SK-N-MC (cell line): ENCODE data around the gene PXMP2.

Experiments
- DNase-seq: peaks from one replicate; pipeline ENCODE4 v3.0.0-alpha.2; 2011; ENCODE audit warnings: low read depth, low spot score
- H3K27ac ChIP-seq: fragments of 200-600 bp; sonication (generic); 2 replicates; pipeline ENCODE4 v1.5.1; 2016; ENCODE audit warnings: mixed run types
- H3K36me3 ChIP-seq: fragments of 200-600 bp; sonication (generic); 2 replicates; pipeline ENCODE4 v1.6.1; 2017; ENCODE audit warnings: antibody characterized with exemption, low read length, mixed read lengths; ENCODE audit not compliant: insufficient read depth
- H3K4me3 ChIP-seq: fragments of 200-600 bp; sonication (generic); 2 replicates; pipeline ENCODE4 v1.5.1; 2016
- H3K9ac ChIP-seq: fragments of 200-600 bp; sonication (generic); 2 replicates; pipeline ENCODE4 v1.8.0; 2017; ENCODE audit warnings: mixed run types, mixed read lengths; ENCODE audit not compliant: insufficient read length
- H3K9me3 ChIP-seq: fragments of 200-600 bp; sonication (generic); 2 replicates; pipeline ENCODE4 v1.6.1; 2017; ENCODE audit warnings: low read depth, mild to moderate bottlenecking, antibody characterized with exemption, low read length, moderate library complexity, mixed read lengths
- EZH2 ChIP-seq: fragments of 200-600 bp; sonication (generic); IDR thresholded peaks from one replicate; pipeline ENCODE4 v1.6.1; 2017; ENCODE audit warnings: antibody characterized with exemption
- FOXP2 ChIP-seq: optimal IDR thresholded peaks from 2 replicates; pipeline ENCODE3; 2011; ENCODE audit warnings: mild to moderate bottlenecking, moderate library complexity; ENCODE audit not compliant: insufficient read depth; ENCODE audit errors: extremely low read length, control extremely low read depth
- POLR2AphosphoS5 ChIP-seq: IDR thresholded peaks from 2 replicates; pipeline ENCODE4 v1.6.1; 2012; ENCODE audit warnings: mild to moderate bottlenecking, low read depth, low read length, borderline replicate concordance

PXMP2 gene

GRCh38 chr12:132687211-132688164 is at the start of gene PXMP2, which contains the start of gene POLE:
Gene PXMP2 (plus strand): TSS chr12:132687587. CDS start chr12:132687671, 84 bp downstream.
Gene POLE (minus strand): TSS chr12:132687342. CDS start chr12:132687315, 27 bp downstream.
- 0 out of 2 replicates have a peak, but pooled peaks cover 4% of the 10 kb centered on the region for H3K9me3 ChIP-seq
- H3K27ac ChIP-seq: peak within 1 kb of the TSS; percentile 92

DNA sequence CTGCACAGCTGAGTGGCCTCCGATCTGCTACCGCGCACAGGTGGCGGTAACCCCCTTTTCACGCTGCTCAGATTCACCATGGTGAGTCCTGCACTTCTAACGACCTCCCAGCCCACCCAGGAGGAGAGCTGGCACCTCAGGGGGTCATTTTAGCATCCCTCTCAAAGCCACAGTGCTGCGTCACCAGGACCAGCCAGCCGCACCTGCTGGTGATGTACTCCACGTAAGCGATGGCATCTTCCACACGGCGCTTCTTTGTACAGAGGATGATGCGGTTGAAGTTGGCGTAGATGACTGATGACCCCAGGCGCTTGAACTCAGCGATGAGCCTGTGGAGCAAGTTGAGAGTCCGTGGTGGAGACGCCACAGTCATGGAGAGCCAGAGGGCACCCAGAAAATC is 49.6 kb upstream of the PXMP2 start:
- TF ChIP-seq EZH2: no peak
- no peak for TF ChIP-seq POLR2AphosphoS5
- no peak for TF ChIP-seq FOXP2
- Histone ChIP-seq H3K36me3 (peaks cover 94% of the 10 kb centered on the region), H3K27ac (no peak overlapping the region), H3K4me3 (no peak overlapping the region), H3K9me3 (no peaks in the 10 kb centered on the region), H3K9ac (no peak overlapping the region)
- no peak for DNase-seq

More at GRCh38 chr12:132687211-132688164, at the start of gene PXMP2, which contains the start of gene POLE:
- TF ChIP-seq FOXP2: no peak
- peak; percentile 82 for TF ChIP-seq POLR2AphosphoS5
- no peak for TF ChIP-seq EZH2
- Histone ChIP-seq H3K36me3 (peaks cover 44% of the 10 kb centered on the region), H3K9ac (peak within 1 kb of the TSS; percentile 91), H3K4me3 (peak within 1 kb of the TSS; percentile 88)
- peak; percentile 66 for DNase-seq

DNA sequence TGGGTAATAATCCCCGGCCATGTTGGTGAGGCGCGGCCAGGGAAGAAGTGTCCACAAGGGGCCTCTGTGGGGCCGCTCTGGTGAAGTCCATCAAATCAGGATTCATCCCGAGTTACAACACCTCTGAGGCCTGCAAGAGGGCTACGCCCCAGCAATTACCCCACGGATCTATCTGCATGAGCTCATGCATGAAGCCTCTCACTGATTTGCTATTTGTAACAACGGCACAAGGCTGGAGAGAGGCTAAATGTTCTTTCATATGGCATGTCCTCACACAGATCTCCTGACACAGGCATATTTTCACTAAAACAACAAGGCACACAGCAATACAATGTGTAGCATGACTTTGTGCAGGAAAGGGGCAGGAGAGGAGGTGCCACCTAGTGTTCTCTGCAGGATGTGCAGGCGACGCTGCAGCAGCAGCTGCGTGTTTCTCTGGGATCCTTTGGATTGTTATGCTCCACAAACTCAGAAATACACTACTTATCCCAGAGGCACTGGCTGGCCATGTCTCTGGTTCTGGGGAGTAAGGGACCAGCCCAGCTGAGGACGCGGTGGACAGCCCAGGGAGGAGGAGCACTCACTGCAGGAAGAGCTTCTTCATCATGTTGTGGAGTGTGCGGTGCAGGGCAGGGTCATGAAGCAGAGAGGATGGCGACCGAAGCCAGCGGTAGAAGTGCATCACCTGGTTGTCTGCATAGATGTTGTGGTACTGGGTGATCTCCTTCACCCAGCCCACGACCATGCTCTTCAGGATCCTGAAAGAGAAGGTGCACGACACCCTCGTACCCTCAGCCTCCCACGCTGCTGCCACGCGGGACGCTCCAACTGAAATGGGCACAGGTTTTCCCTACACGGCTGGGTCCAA is 48.6 kb upstream of the PXMP2 start:
- H3K36me3 ChIP-seq: peaks cover 96% of the 10 kb centered on the region

DNA sequence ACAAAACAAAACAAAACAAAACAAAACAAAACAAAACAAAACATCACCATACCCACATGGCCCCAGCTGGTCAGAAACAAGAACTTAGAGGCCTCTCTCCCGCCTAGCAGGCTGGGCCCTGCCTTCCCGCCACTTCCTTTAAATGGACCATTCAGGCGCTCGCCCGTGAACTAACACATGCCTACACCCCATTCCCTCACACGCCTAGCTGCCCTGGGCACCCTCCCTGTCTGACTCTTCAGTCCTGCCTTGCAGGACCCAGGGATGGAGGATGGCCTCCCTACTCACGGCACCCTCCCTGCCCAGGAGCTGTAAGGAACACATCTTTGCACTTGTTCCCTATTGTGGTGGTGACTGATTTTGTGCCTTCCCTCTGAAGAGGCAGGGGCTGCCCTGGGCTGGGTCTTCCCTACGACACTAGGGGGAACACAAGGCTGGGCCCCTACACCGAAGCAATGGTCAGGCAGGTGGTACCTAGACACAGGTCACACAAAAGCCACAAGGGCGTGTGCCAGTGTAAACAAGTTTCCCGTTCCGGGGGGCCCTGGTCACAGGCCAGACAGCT is 47.3 kb upstream of the PXMP2 start:
- no peak overlapping the region for H3K4me3 ChIP-seq
- no peaks in the 10 kb centered on the region for H3K9me3 ChIP-seq
- no peak for TF ChIP-seq EZH2
- TF ChIP-seq POLR2AphosphoS5: no peak
- H3K36me3 ChIP-seq: peaks cover 85% of the 10 kb centered on the region
- no peak for DNase-seq
- H3K9ac ChIP-seq: no peak overlapping the region
- H3K27ac ChIP-seq: no peak overlapping the region

More for the DNA sequence above, 48.6 kb upstream of the PXMP2 start:
- TF ChIP-seq FOXP2: no peak
- no peak for TF ChIP-seq POLR2AphosphoS5
- no peak for TF ChIP-seq EZH2
- H3K4me3 ChIP-seq: no peak overlapping the region
- H3K27ac ChIP-seq: no peak overlapping the region
- no peak for DNase-seq
- no peak overlapping the region for H3K9ac ChIP-seq
- no peaks in the 10 kb centered on the region for H3K9me3 ChIP-seq

GRCh38 chr12:132640936-132641335 is 46.5 kb upstream of the PXMP2 start:
- DNase-seq: no peak
- Histone ChIP-seq H3K36me3 (peaks cover 85% of the 10 kb centered on the region), H3K27ac (no peak overlapping the region), H3K4me3 (no peak overlapping the region), H3K9ac (no peak overlapping the region), H3K9me3 (no peaks in the 10 kb centered on the region)
- TF ChIP-seq EZH2 (no peak), FOXP2 (no peak), POLR2AphosphoS5 (no peak)

DNA sequence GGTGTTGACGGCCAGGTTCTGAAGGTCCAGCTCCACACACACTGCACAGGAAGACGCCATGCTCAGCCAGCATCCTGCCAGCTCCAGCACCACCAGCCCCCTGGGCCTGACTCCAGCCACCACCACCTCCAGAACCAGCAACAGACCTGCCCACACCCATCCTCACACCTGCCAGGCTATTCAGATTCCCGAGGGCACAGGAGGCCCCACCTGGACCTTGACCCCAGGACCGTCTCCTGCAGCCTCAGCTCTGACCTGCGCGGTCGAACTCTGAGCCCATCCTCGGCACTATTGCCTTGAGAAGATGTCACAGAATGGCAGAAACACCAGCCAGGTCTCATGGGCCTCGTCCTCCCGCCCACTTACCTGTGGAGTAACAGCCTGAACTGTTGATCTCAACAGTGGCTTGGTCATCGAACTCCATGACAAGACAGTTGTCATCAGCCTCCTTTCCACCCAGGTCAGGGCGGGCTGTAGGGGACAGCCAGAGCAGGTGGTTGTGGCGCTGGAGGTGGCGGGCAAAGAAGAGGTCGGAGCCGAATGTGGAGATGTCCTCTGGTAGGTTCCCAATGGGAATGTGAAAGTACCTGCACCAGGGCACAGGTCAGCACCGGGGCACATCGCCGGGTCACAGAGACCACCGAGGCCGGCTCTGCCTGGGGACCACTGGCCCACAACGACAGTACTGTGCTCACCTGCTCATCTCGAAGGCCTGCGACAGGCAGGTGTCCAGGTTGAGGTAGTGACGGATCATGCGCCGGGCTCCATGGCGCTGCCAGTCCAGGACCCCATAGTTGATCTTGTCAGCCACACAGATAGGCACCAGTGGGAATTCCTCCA is 45.4 kb upstream of the PXMP2 start:
- no peak overlapping the region for H3K4me3 ChIP-seq
- no peak overlapping the region for H3K27ac ChIP-seq
- no peak for DNase-seq
- H3K36me3 ChIP-seq: peaks cover 82% of the 10 kb centered on the region
- no peak overlapping the region for H3K9ac ChIP-seq
- no peaks in the 10 kb centered on the region for H3K9me3 ChIP-seq
- no peak for TF ChIP-seq POLR2AphosphoS5
- TF ChIP-seq FOXP2: no peak
- no peak for TF ChIP-seq EZH2
